GM18870 (cell line): ENCODE measurements around the gene ZDHHC13.
"Not testable (repeated sequence)": the region's sequence is repeated elsewhere in the genome, so short reads cannot be mapped to it uniquely, and the experiment has no call there.

Source experiments
- ATAC-seq: cut with Tn5 transposase; IDR thresholded peaks from one replicate; pipeline ENCODE4 v1.9.1; 2021; ENCODE audit warnings: moderate library complexity; ENCODE audit not compliant: unreplicated experiment

Gene ZDHHC13

DNA sequence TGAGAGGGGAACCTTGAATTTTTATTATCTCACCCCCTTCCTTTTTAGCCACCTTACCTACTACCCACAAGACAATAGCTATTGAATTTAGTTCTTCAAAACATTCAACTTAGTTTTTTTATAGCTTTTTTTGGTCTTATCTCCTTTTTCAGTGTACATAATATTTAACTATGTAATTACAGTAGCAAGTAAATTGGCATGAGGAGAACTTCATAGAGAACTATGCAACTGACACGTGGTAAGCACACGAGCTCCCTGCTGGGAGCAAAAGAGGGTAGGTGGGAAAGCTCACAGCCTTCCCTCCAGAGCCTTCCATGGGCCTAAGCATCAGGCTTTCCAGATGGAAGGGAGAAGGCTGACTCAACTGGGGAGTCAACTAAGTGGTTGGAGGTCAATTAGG lies 22.1 kb upstream of the ZDHHC13 start:
- no peak for ATAC-seq

DNA sequence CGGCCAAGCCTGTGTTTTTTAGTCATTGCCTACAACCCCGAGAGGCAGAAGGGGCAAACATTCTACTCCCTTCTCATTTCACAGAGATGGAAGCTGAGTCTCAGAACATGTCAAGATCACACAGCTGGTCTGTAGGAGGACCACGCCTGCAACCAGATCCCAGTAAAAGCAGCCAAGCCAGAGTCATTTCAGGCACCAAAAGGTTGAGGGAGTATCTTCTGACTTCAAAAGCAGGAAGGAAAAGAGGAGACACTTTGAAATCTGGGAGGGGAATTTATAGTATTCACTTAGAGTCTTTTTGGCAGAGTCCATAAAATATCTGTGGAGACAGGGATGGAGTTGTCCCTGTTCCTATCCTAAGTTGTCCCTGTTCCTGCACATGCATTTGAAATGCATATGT lies 17.9 kb upstream of the ZDHHC13 start:
- ATAC-seq, result no peak

DNA sequence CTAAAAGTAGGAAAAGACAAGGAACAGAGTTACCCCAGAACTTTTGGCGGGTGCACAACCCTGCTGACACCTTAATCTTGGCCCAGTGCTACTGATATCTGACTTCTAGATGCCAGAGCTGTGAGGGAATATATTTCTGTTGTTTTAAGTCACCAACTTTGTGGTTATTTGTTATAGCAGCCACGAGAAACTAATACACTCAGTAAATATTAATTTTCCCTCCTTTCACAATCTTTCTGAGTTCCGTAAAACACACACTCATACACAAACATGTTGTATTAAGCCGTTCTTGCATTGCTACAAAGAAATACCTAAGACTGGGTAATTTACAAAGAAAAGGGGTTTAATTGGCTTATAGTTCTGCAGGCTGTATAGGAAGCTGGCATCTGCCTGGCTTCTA lies 16.1 kb upstream of the ZDHHC13 start:
- no peak for ATAC-seq

DNA sequence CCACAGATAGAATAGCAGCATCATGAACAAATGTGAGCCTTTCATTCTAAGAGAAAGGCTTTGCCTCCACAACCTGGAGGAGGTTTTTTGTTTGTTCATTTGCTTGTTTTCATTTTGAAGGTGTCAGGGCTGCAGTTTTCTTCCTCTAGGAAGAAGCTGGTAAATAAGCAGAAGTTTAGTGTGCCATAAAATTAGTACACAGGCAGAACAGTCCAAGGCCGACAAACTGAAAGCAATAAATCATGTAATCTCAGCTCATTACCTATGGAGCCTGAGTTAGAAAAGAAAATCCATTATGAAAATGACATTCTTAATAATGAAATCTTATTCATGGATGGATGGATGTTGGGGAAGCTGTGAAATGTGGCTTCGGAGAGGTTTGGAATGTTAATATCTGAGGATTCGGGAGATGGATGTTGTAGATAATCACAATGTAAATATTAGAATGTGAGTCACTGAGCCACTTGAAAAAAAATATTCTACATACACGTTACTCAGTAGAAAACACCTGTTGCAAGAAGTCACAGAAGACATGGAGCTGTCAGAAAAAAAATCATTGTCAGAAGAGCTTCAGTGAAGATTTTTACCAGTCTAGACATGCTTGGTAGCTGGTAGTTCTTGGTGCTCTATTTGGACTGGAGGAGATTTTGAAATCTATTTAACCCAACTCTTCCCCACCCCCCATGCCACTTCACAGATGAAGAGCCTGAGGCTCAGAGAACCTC lies 15.0 kb upstream of the ZDHHC13 start:
- ATAC-seq, result no peak

DNA sequence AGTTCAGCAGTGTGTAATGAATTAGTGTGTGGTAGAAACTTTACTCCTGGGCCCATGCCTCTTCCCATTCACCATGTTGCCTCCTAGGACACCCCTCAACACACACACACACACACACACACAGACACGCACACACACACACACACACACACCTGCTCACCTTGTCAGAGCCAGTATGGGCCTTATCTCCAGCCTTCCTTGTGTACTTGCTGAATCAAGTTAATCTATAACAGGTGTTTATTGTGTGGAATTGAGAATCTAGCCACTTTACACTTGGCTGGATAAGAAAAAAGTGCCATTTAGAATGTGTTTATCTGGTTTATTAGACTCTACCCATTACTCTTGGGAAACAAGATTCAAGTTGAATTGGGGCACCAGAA lies 14.5 kb upstream of the ZDHHC13 start:
- no peak for ATAC-seq

DNA sequence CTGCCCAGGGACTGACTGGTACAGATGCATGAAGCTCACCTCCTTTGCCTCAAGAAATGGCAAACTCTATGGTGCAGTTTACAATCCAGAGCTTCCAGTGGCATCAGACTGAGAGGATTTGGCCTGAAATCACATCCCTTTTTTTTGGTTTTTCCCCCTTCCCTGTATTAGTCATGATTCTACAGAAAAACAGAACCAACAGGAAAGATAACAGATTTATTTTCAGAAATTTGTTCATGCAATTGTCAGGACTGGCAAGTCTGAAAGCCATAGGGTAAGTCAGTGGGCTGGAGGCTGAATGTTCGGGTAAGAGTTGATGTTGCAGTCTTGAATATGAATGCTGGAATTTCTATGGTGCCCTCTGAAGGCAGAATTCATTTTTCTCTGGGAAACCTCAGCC lies 12.0 kb upstream of the ZDHHC13 start:
- no peak for ATAC-seq

DNA sequence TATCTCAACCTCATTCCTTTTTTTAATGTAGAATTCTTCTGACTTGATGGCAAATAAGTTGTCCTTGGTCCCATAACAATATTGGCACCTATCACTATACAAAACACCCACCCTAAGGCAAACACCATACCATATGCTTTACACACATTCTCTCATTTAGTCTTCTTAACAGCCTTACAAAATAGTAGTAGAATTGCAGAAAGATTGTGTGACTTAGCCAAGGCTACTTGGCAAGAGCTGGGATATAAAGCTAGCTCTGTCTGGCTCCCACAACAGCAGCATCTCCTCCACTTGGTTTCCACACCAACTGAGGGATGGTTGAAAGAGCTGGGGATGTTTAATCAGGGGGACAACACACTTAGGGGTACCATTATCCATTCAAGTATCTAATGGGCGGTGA lies 9.8 kb upstream of the ZDHHC13 start:
- ATAC-seq, result no peak

DNA sequence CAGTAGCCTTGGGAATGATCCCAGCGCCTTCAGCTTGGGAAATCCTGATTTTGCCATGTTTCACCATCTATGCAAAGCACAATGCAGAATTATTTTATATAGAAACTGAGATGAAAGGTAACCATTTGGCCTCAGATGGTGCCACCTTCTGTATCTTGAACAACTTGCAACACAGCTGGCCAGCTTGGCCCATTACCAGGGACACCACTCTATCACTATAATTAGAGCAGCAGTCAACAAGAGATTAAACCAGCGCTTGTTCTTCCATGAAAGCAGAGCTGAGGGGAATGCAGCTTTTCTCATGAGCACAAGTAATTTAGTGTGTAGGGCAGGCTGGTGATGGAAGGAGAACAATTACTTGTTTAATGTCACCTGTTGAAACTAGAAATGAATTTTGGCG lies 6.7 kb upstream of the ZDHHC13 start:
- no peak for ATAC-seq

DNA sequence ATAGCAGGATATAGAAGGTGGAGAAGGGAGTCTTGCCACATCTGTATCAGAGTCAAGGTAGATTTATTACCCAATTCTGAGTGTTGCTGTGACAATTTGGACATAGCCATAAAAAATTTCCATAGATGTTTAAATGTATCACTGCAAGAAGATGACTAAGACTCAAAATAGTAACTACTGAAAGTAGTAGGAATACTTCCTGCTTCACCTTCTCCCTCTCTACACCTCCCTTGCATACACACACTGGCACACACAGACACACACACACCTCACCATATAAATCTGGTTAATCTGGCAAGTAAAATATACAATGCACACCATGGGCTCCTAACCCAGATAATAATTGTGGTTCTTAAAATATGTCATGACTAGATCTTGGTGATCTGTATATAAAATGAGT lies 5.2 kb upstream of the ZDHHC13 start:
- ATAC-seq, result no peak

DNA sequence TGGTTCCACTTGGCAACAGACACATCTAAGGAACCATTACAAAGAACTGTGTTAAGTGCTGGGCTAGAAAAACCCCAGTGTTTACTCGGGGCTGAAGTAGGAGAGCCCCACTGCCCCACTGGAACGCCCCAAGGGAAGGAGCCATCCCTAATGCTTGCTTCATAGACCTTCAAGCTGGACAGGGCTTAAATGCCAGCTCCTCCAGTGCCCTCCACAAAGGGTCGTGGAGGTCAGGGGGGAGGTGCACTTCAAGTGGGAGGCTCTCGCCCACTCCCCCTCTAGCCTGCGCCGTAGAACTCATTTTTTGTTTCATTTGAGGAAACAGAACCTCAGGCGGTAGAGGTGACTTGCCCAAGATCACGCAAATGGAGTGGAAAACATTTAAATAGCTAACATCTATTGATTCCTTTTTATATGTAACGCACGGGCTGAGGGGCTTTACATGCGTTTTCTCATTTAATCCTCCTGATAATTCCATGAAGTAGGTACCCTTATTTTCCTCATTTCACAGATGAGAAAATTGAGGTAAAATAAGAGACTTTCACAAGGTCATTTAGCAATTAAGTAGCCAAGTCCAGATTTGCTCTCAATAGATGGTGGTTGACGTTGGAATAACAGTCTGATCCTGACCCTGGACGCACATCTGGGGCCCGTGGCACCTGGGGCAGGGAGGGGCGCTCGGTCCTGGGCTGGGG lies 545 bp upstream of the ZDHHC13 start:
- no peak for ATAC-seq

DNA sequence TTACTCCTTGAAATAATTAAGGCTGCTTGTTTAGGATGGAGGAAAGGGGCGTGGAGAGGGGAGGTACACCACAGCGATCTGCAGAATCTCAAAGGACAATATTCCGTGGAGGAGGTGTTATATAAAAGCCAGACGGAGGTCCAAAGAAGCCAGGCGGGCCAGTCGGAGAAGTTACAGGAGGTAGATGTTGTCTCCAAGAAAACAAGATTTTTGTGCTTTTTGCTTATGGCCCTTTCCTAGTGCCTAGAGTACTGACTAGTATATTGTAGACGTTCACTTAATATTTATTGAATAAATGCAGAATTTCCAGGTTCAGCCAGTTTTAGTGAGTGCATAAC lies 761 bp downstream of the ZDHHC13 start:
- ATAC-seq, result no peak

DNA sequence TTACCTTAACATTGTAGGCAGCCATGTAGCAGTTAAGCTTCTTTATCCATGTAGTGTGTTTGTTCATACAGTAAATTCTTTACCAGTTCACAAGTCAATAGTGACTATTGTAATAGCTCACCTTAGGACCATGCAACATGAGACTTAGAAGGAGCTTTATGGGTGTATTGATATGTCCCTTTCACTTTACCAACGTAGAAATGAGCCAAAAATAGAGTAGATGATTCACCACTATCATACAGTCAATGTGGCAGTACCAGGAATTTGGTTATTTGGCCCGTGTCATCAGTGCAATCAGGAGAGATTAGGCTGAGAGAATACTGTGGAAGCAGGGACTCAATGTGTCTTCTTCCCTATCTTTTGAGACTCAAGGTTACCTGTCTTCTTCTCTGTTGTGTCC lies 4.7 kb downstream of the ZDHHC13 start:
- no peak for ATAC-seq

DNA sequence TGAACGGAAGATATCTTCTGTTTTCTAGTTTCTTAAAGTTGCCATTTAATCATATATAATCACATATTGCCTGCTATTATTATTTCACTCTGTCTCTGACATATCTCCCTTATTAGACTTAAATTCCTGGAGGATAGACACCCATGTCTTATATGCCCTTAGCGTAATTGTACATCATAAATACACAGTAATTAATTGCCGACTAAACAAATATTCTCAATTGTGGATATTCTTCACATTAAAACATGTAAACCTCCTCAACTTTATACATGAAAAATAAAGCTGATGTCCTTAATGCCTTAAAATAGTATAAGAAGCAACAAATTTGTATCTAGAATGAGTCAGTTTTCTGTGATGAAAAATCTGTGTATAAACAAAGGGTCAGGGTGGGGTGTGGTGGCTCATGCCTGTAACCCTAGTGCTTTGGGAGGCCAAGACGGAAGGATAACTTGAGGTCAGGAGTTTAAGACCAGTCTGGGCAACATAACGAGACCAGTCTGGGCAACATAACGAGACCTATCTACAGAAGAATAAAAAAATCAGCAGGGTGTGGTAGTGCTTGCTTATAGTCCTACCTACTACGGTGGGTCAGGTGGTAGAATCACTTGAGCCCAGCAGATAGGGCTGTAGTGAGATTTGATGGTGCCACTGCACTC lies 6.1 kb downstream of the ZDHHC13 start:
- ATAC-seq, result no peak

DNA sequence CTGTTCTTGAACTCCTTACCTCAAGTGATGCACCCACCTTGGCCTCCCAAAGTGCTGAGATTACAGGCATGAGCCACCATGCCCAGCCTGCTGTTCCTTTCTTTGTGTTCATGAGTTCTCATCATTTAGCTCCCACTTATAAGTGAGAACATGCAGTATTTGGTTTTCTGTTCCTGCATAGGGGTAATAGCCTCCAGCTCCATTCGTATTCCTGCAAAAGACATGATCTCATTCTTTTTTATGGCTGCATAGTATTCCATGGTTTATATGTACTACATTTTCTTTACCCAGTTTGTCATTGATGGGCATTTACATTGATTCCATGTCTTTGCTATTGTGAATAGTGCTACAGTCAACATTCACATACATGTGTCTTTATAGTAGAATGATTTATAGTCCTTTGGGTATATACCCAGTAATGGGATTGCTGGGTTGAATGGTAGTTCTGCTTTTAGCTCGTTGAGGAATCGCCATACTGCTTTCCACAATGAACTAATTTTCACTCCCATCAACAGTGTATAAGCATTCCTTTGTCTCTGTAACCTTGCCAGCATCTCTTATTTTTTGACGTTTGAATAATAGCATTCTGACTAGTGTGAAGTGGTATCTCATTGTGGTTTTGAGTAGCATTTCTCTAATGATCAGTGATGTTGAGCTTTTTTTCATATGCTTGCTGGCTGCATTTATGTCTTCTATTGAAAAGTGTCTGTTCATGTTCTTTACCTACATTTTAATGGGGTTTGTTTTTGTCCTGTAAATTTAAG lies 9.8 kb downstream of the ZDHHC13 start:
- ATAC-seq, result not testable (repeated sequence)

DNA sequence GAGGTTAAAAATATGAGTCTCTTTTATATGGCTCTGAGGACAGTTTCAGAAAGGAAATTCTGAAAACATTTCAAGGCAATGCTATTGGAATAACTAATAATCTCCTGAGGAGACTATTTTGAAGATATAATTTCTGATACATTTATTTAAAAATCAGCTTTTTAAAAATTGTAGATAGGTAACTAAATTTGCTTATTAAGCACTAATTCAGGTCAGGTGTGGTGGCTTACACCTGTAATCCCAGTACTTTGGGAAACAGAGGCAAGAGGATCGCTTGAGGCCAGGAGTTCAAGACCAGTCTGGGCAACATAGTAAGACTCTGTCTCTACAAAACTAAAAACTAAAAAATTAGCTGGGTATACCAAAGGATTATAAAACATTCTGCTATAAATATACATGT lies 17.0 kb downstream of the ZDHHC13 start:
- ATAC-seq, result no peak

DNA sequence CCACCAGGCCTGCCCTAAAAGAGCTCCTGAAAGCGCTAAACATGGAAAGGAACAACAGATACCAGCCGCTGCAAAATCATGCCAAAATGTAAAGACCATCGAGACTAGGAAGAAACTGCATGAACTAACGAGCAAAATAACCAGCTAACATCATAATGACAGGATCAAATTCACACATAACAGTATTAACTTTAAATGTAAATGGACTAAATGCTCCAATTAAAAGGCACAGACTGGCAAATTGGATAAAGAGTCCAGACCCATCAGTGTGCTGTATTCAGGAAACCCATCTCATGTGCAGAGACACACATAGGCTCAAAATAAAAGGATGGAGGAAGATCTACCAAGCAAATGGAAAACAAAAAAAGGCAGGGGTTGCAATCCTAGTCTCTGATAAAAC lies 19.9 kb downstream of the ZDHHC13 start:
- not testable (repeated sequence) for ATAC-seq

DNA sequence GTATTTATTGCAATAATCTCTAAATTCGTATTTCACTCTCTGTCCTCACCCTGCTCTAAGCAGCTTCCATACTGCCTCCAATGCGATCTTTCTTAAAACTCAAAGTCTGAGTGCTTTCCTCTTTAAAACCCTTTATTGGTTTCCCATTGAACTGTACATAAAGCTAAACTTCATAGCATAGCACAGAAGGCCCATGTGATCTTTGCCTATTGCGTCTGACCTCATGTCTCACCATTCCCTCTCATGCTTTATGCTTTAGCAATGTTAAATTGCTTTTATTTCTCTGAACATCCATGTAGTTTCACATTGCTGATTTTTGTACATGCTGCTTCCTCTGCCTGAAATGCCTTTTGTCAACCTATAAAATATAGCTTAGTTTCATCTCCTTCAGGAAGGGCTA lies 28.4 kb downstream of the ZDHHC13 start:
- no peak for ATAC-seq

DNA sequence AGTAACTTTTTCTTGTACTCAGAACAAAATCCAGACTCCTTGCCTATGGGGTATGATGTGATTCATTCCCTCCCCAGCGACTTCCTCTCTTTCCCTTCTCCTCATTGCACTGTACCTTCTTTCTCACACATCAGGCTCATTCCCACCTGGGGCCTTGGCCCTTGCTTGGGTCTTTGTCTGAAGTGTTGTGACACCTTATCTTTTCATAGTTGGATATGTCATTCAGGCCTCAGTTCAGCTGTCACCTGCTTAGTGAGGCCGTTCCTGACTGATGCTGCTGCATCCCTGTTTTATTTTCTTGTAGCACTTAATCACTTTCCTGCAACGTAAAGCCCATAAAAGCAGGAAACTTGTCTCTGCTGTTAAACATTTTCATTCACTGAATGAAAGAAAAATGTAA lies 39.9 kb downstream of the ZDHHC13 start:
- ATAC-seq, result no peak

DNA sequence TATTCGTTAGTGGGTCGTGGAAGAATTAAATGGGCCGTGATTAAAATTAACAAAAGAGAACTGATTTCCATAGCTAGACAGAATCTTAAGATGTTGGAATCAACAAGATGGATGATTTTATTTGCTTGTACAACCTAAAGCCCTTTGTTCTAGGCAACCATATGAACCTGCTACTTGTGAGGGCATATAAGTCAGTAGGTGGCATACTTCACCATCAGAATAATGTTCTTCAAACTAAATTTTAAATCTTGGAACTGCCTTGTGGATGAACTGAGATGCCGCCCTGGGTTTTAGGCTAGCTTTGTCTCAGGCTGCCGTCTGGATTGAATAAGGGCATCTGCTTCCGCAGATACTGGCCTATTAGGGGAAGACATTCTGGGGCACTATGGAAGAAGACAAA lies 43.9 kb downstream of the ZDHHC13 start:
- ATAC-seq, result no peak

DNA sequence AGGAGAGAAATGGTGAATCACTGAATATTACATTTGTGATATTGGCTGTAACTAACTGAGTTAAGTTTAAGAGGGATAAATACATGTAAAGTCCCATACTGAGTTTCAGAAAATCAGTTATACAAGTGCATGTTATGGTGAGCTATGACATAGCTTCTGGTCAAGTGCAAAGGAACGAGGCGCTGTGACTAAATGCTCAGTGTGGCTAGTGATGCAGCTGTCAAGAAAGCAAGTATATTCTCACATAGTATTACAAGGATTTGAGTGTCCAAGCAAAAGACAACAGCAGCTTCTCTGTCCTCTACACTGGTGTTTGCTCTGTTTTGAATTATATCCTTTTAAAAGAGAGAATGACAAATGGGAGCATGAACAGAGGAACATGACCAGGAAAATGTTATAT lies 44.7 kb downstream of the ZDHHC13 start:
- ATAC-seq, result no peak

DNA sequence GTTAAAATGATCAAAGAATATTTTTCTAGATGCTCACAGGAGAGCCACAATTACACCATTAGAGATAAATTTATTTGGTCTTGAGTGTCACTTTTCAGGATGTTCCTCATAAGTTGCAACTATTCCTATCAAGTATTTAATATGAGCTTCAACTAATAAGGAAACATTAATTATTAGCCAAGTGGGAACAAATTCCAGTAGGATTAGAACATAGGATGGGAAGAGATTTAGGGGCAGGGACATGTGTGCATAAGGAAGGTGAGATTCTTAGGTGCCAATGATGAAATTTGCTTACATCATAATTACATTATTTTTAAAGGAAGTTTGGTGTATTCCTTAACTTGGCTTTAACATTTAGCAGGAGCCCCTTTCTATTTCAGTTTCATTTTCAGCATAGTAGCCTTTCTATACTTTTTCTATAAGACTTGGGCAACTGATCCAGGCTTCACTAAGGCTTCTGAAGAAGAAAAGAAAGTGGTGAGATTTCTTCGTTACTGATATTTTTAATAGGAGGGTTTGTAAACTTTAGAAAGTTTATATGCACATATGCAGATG lies 46.1 kb downstream of the ZDHHC13 start:
- ATAC-seq, result no peak
